GM12878 (cell line): ENCODE results near the gene P2RY11. TPM values are rescaled to one million over a fixed set of nuclear protein-coding genes. Genes with fewer than 3 reads are reported as not detected.

ENCODE experiments used
- ATAC-seq: fragments of 200-7000 bp; cut with Tn5 transposase; 3 replicates; pipeline ENCODE4 v1.9.1; 2020; ENCODE audit warnings: mild to moderate bottlenecking, moderate library complexity
- BruUV-seq: library from RNA; stranded (reverse); fragments of 400-500 nt; replicated peaks from 2 replicates; lab custom pipeline; 2021; lab: Mats Ljungman, UMichigan
- CTCF ChIA-PET: fragments of 300-600 bp; sonication (Branson Sonifier 250); formaldehyde crosslinking; extraction: SDS; loops from one replicate; lab custom pipeline; 2021; ENCODE audit warnings: inconsistent platforms; lab: Yijun Ruan, JAX
- POLR2A ChIA-PET: fragments of 350-600 bp; formaldehyde crosslinking; extraction: SDS; loops from one replicate; lab custom pipeline; 2021; ENCODE audit warnings: inconsistent platforms; lab: Charles Lee
- RAD21 ChIA-PET: fragments of 300-600 bp; sonication (Branson Sonifier 250); formaldehyde crosslinking; loops from one replicate; lab custom pipeline; 2023; ENCODE audit warnings: antibody characterized with exemption; ENCODE audit not compliant: unreplicated experiment; lab: Charles Lee
- SMC1A ChIA-PET: fragments of 300-600 bp; sonication (Branson Sonifier 250); formaldehyde crosslinking; loops from one replicate; lab custom pipeline; 2023; ENCODE audit not compliant: unreplicated experiment, uncharacterized antibody; lab: Charles Lee
- DNase-seq: peaks from one replicate; pipeline ENCODE4 v3.0.0-alpha.2; 2011; ENCODE audit warnings: low read depth, low spot score
- FAIRE-seq: peaks from 3 replicates; lab custom pipeline; 2011; peaks lifted over from hg19 to GRCh38; lab: Jason Lieb, UNC
- H2AFZ ChIP-seq: 2 replicates; pipeline ENCODE4 v1.6.0; 2011; ENCODE audit warnings: low read depth, low read length, control low read depth; ENCODE audit not compliant: control insufficient read depth
- H3K27ac ChIP-seq: 2 replicates; pipeline ENCODE4 v1.5.1; 2011; ENCODE audit warnings: control low read depth; ENCODE audit not compliant: control insufficient read depth, insufficient read depth
- H3K27me3 ChIP-seq, 2 experiments: replicated peaks in 1 of 2; 2 replicates each; pipeline versions ENCODE4 v1.6.0 to v1.6.1; 2011; ENCODE audit warnings: low read length in 1 of 2; ENCODE audit not compliant: control insufficient read depth in 2 of 2, insufficient read depth in 2 of 2
- H3K36me3 ChIP-seq, 2 experiments: 2 replicates each; pipeline ENCODE4 v1.5.1; 2011; ENCODE audit warnings: low read length in 1 of 2; ENCODE audit not compliant: control insufficient read depth in 2 of 2, insufficient read depth in 2 of 2
- H3K4me1 ChIP-seq: 2 replicates; pipeline ENCODE4 v1.6.1; 2011; ENCODE audit warnings: mild to moderate bottlenecking, low read length, moderate library complexity, mixed read lengths; ENCODE audit not compliant: control insufficient read depth, insufficient read depth
- H3K4me2 ChIP-seq: 2 replicates; pipeline ENCODE4 v1.6.0; 2011; ENCODE audit warnings: control low read depth; ENCODE audit not compliant: control insufficient read depth, insufficient read depth
- H3K4me3 ChIP-seq: fragments of 200-600 bp; sonication (generic); 2 replicates; pipeline ENCODE4 v1.5.1; 2016
- H3K79me2 ChIP-seq: 2 replicates; pipeline ENCODE4 v1.6.0; 2011; ENCODE audit warnings: low read length; ENCODE audit not compliant: control insufficient read depth, insufficient read depth
- H3K9ac ChIP-seq: 2 replicates; pipeline ENCODE4 v1.8.0; 2011; ENCODE audit warnings: low read length, control low read depth, mixed read lengths; ENCODE audit not compliant: control insufficient read depth, insufficient read depth
- H3K9me3 ChIP-seq: replicated peaks from 3 replicates; pipeline ENCODE4 v1.5.1; 2011; ENCODE audit warnings: mild to moderate bottlenecking, low read length; ENCODE audit not compliant: control insufficient read depth, insufficient read depth
- H4K20me1 ChIP-seq: 2 replicates; pipeline ENCODE4 v1.6.0; 2011; ENCODE audit not compliant: control insufficient read depth, insufficient read depth
- BCL11A ChIP-seq: IDR thresholded peaks from 2 replicates; pipeline ENCODE4 v1.6.1; 2011; ENCODE audit warnings: low read depth, low read length
- BMI1 ChIP-seq: fragments of 450-650 bp; IDR thresholded peaks from 2 replicates; pipeline ENCODE4 v1.6.1; 2016; ENCODE audit warnings: mild to moderate bottlenecking, moderate library complexity, borderline replicate concordance
- CHD2 ChIP-seq: IDR thresholded peaks from 2 replicates; pipeline ENCODE4 v1.6.1; 2011; ENCODE audit warnings: low read depth, low read length, improper control_type of control experiment, borderline replicate concordance
- E2F4 ChIP-seq: IDR thresholded peaks from 2 replicates; pipeline ENCODE4 v1.6.1; 2012; ENCODE audit warnings: low read depth, low read length, improper control_type of control experiment
- ETV6 ChIP-seq, 2 experiments: fragments of 450-650 bp in 1 of 2; IDR thresholded peaks in 1 of 2; conservative IDR thresholded peaks in 1 of 2; 2 replicates each; pipeline ENCODE4 v1.6.1; 2014; ENCODE audit warnings: antibody characterized with exemption in 1 of 2, borderline replicate concordance in 1 of 2, low read depth in 1 of 2, mild to moderate bottlenecking in 1 of 2, moderate library complexity in 1 of 2
- HDGF ChIP-seq: fragments of 450-650 bp; IDR thresholded peaks from 2 replicates; pipeline ENCODE4 v1.6.1; 2016; ENCODE audit warnings: antibody characterized with exemption
- HSF1 ChIP-seq: fragments of 150-350 bp; IDR thresholded peaks from 2 replicates; pipeline ENCODE4 v1.6.1; 2014; ENCODE audit warnings: mild to moderate bottlenecking, low read depth, low read length
- JUND ChIP-seq: IDR thresholded peaks from 2 replicates; pipeline ENCODE4 v1.6.1; 2012; ENCODE audit warnings: low read depth, mild to moderate bottlenecking, low read length, improper control_type of control experiment, moderate library complexity
- KAT2A ChIP-seq: conservative IDR thresholded peaks from 2 replicates; pipeline ENCODE4 v1.6.1; 2011; ENCODE audit warnings: low read depth, low read length; ENCODE audit not compliant: control insufficient read depth
- MTA3 ChIP-seq: IDR thresholded peaks from 2 replicates; pipeline ENCODE4 v1.6.1; 2012; ENCODE audit warnings: low read length, inconsistent platforms, borderline replicate concordance
- NR2F1 ChIP-seq: fragments of 450-650 bp; conservative IDR thresholded peaks from 2 replicates; pipeline ENCODE4 v1.6.1; 2017; ENCODE audit warnings: mild to moderate bottlenecking
- PAX8 ChIP-seq: fragments of 450-650 bp; IDR thresholded peaks from 2 replicates; pipeline ENCODE4 v1.6.1; 2017; ENCODE audit warnings: mild to moderate bottlenecking, moderate library complexity
- POLR2AphosphoS5 ChIP-seq: IDR thresholded peaks from 2 replicates; pipeline ENCODE4 v1.6.1; 2011; ENCODE audit warnings: mild to moderate bottlenecking, low read length, inconsistent platforms
- RELB ChIP-seq: fragments of 450-650 bp; IDR thresholded peaks from 2 replicates; pipeline ENCODE4 v1.6.1; 2017; ENCODE audit warnings: low read depth, mild to moderate bottlenecking, moderate library complexity
- SMAD5 ChIP-seq: IDR thresholded peaks from 2 replicates; pipeline ENCODE4 v1.6.1; 2016; ENCODE audit warnings: antibody characterized with exemption, low read depth
- STAT1 ChIP-seq: fragments of 450-650 bp; conservative IDR thresholded peaks from 2 replicates; pipeline ENCODE4 v1.6.1; 2014; ENCODE audit warnings: antibody characterized with exemption, mild to moderate bottlenecking
- TAF1 ChIP-seq: IDR thresholded peaks from 2 replicates; pipeline ENCODE4 v1.6.1; 2011; ENCODE audit warnings: mild to moderate bottlenecking, low read depth, low read length, borderline replicate concordance
- YY1 ChIP-seq: IDR thresholded peaks from 2 replicates; pipeline ENCODE4 v1.6.1; 2011; ENCODE audit warnings: low read depth, mild to moderate bottlenecking, low read length
- ZNF274 ChIP-seq: IDR thresholded peaks from one replicate; pipeline ENCODE4 v1.8.0; 2011; ENCODE audit not compliant: insufficient read length, insufficient read depth
- ZNF622 ChIP-seq: fragments of 450-650 bp; IDR thresholded peaks from 2 replicates; pipeline ENCODE4 v1.6.1; 2017; ENCODE audit warnings: mild to moderate bottlenecking, inconsistent platforms
- WGBS: methylation state at CpG from one replicate; pipeline ENCODE4 v1.1.6; 2016; ENCODE audit warnings: low lambda C conversion rate; ENCODE audit not compliant: insufficient replicate concordance, insufficient coverage; ENCODE audit errors: missing lambda C conversion rate; 5-methylcytosine and 5-hydroxymethylcytosine counted together
- in situ Hi-C: fragments of 300-500 bp; cut with MboI; formaldehyde crosslinking; loops from 9 replicates; pipeline ENCODE4 v1.14.3; 2018; ENCODE audit warnings: mixed read lengths
- intact Hi-C: fragments of 100-400 bp; cut with micrococcal nuclease; formaldehyde crosslinking; loops from one replicate; pipeline ENCODE4 v1.14.2; 2022; ENCODE audit not compliant: unreplicated experiment
- polyA plus RNA-seq, 11 experiments: library from polyadenylated mRNA; depleted of rRNA in 4 of 11; unstranded in 6 of 11; stranded (reverse) in 5 of 11; fragments of >200 nt; fragmentation: Nextera tagmentation in 4 of 11; fragmentation: Illumina TruSeq in 1 of 11; extraction: Ambion mirVana in 4 of 11; extraction: Trizol in 1 of 11; gene quantifications; 1 replicate in 1 of 11; 2 replicates in 10 of 11; pipeline versions ENCODE4 v1.2.1 to v1.2.3, GENCODE V29; 2011 to 2016; ENCODE audit warnings: inconsistent platforms in 2 of 11, missing spikeins in 2 of 11, low read depth in 1 of 11
- total RNA-seq, 4 experiments: library from RNA; depleted of rRNA in 3 of 4; stranded (reverse); fragments of >200 nt in 3 of 4; fragmentation: Illumina TruSeq in 1 of 4; extraction: Trizol in 1 of 4; gene quantifications; 2 replicates each; pipeline versions ENCODE4 v1.2.1 to v1.2.3, GENCODE V29; 2013 to 2021

Gene P2RY11
- total and polyA plus RNA-seq, 10 of the 15 experiments (the other 5 are each of a cell fraction or from before 2014, with no cell fraction given), result 0.14 to 46.5 (median 7.6) TPM

- ChIA-PET RAD21 (interaction anchor here (0.6 to 8.6 kb wide), 2 partner anchors 15 to 177 kb away, joined by 5 to 166 read pairs; partner anchors contain the start of gene ANGPTL6), SMC1A (interaction anchor here (0.8 to 11.4 kb wide), 4 partner anchors 9 to 135 kb away, joined by 3 to 150 read pairs (median 4); partner anchors contain the start of genes ANGPTL6 and PPAN), POLR2A (interaction anchor here (1.0 to 5.4 kb wide), 5 partner anchors 8 to 19 kb away, joined by 3 to 58 read pairs (median 4); partner anchors contain the start of genes ANGPTL6 and PPAN), CTCF (interaction anchor here (4.0 to 9.8 kb wide), 2 partner anchors 15 to 86 kb away, joined by 25 to 171 read pairs; partner anchors contain the start of gene ANGPTL6)
- intact Hi-C loops, result loop anchor here (5.0 kb wide), 1 partner anchor 88 kb away; no protein-coding TSS in a partner anchor
- FAIRE-seq (no peak), DNase-seq (no peak), ATAC-seq (no peak)
- no peaks in the 10 kb centered on the region for H3K9me3 ChIP-seq
- no peaks in the 10 kb centered on the region for H3K27me3 ChIP-seq
- WGBS, result 78% methylated on average over 26 of the region's 26 CpGs
- no peak overlapping the region for H3K4me2 ChIP-seq
- no peaks in the 10 kb centered on the region for H4K20me1 ChIP-seq
- in situ Hi-C loops, result no loop called here
- peaks cover 4 to 48% of the 10 kb centered on the region in 2 experiments; a peak in 3 of 4 replicates for H3K36me3 ChIP-seq
- H3K79me2 ChIP-seq, result peaks cover 41% of the 10 kb centered on the region
- H3K9ac ChIP-seq, result no peak overlapping the region
- no peak overlapping the region for H3K4me3 ChIP-seq
- H3K27ac ChIP-seq, result no peak overlapping the region
- BruUV-seq, result no TSS peak
- peaks cover 31% of the 10 kb centered on the region for H3K4me1 ChIP-seq
- H2AFZ ChIP-seq, result no peak overlapping the region
- TF ChIP-seq E2F4 (no peak), KAT2A (no peak), NR2F1 (no peak), CHD2 (no peak), STAT1 (no peak), HSF1 (no peak), ETV6 (conservative IDR thresholded peaks at IDR 0.05 in 1 of 2, IDR thresholded peaks at IDR 0.05 in 1 of 2; ENCODE audit: borderline replicate concordance in 1 of 2, low read depth in 1 of 2) (no peak), POLR2AphosphoS5 (peak; percentile 62), TAF1 (peak; percentile 26; the same call in 1 of the 2 replicates), ZNF622 (no peak), BCL11A (no peak), HDGF (no peak), RELB (no peak), PAX8 (no peak), SMAD5 (peak; percentile 45), MTA3 (no peak; the same call in 1 of the 2 replicates), JUND (no peak), YY1 (no peak), ZNF274 (no peak), BMI1 (no peak)
Measured at GRCh38 chr19:10114651-10115391, 3.3 kb downstream of the P2RY11 start.
